ENCODE results near the gene KLF3.

DNA sequence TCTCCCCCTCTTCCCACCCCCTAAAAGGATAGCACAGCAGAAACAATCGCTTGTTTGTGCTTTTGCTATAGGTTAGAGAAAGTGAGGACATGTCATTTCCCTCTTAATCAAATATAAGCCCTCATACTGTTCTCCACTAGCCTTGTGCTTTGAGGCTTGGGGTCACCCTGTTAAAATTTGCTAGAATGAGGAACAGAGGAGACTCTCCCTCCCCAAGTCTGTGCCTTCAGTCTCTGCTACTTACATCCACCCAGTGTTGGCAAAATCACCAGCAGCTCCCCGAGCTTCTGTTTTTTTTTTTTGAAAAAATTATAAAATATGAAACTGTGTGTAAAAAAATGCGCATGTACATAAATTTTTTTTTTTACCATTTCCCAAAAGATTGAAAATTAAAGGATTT is 19.3 kb downstream of the KLF3 start:
- TF ChIP-seq, protein P1, sequence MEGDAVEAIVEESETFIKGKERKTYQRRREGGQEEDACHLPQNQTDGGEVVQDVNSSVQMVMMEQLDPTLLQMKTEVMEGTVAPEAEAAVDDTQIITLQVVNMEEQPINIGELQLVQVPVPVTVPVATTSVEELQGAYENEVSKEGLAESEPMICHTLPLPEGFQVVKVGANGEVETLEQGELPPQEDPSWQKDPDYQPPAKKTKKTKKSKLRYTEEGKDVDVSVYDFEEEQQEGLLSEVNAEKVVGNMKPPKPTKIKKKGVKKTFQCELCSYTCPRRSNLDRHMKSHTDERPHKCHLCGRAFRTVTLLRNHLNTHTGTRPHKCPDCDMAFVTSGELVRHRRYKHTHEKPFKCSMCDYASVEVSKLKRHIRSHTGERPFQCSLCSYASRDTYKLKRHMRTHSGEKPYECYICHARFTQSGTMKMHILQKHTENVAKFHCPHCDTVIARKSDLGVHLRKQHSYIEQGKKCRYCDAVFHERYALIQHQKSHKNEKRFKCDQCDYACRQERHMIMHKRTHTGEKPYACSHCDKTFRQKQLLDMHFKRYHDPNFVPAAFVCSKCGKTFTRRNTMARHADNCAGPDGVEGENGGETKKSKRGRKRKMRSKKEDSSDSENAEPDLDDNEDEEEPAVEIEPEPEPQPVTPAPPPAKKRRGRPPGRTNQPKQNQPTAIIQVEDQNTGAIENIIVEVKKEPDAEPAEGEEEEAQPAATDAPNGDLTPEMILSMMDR (IDR thresholded peaks at IDR 0.05), result no peak
- TF ChIP-seq POLR2AphosphoS5 (IDR thresholded peaks at IDR 0.05) (no peak), POLR2A (IDR thresholded peaks at IDR 0.05) (no peak)

All from stomach (tissue), 4 donors.